ENCODE measurements around the gene CBX4.

CBX4 gene

DNA sequence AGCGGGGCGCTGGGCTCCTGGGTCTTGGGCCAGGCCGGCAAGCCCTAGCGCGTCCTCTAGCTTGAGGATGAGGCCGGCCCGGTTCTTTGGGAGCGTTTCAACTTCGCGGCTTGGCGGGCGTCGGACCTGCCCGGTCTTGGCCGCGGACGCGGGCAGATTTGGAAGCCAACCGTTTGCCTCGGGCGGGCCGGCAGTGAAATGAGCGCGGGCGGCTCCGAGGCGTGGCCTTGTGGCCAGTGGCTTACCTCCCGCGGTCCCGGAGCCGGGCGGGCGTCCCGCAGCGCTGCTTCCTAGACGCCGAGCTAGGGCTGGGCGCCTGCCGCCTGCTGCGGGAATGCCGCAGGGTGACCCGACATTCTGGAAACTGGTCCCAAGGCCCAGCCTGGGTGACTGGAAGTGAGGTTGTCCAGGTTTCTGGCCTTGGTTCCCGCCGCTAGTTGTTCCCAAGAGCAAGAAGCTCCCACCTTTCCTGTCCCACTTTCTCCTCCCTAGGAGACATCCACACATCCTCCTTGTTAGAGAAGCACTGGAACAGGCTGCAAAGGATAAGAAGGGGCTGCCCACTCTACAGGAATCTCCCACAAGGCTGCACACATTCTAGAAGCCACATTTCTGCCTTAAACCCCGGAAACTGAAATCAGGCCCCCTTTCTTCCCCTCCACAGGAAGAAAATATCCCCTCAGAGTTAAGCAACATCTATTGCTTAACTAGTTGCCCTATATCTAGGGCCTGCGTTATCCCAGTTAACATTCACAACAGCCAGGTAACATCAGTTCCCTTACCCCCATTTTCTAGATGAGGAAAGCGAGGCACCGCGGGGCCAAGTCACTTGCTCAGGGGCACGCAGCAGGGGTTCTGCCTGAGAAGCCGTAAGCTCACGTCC lies 37.8 kb downstream of the CBX4 start (continued):
- TF ChIP-seq ATF2 (tag by site-specific recombination; IDR thresholded peaks at IDR 0.05; ENCODE audit: low read depth) (no peak), ZNF639 (tag by site-specific recombination; IDR thresholded peaks at IDR 0.05) (no peak), ZNF571 (tag by site-specific recombination; IDR thresholded peaks at IDR 0.05) (no peak), SALL2 (tag by site-specific recombination; IDR thresholded peaks at IDR 0.05; ENCODE audit: borderline replicate concordance) (no peak), KLF9 (tag by site-specific recombination; IDR thresholded peaks at IDR 0.05; ENCODE audit: low read depth) (peak; percentile 27; the same call in 1 of the 2 replicates), ZNF548 (tag by site-specific recombination; IDR thresholded peaks at IDR 0.05) (no peak), ZNF266 (tag by site-specific recombination; IDR thresholded peaks at IDR 0.05; ENCODE audit: low read depth) (no peak), ZFP37 (tag by site-specific recombination; IDR thresholded peaks at IDR 0.05) (no peak; the same call in none of the 2 replicates), ZNF544 (tag by site-specific recombination; IDR thresholded peaks at IDR 0.05) (no peak), ZNF10 (tag by site-specific recombination; IDR thresholded peaks at IDR 0.05) (no peak), ZNF155 (tag by site-specific recombination; IDR thresholded peaks at IDR 0.05) (no peak), AEBP2 (tag by site-specific recombination; IDR thresholded peaks at IDR 0.05; ENCODE audit: borderline replicate concordance) (no peak), SP7 (tag by site-specific recombination; IDR thresholded peaks at IDR 0.05) (peak; percentile 69), ZEB2 (tag by site-specific recombination; IDR thresholded peaks at IDR 0.05) (peak; percentile 51; the same call in 1 of the 2 replicates), ELK4 (IDR thresholded peaks at IDR 0.05; ENCODE audit: borderline replicate concordance, low read depth, low read length) (no peak), TCF7L2 (IDR thresholded peaks at IDR 0.05; ENCODE audit: borderline replicate concordance, low read depth, low read length) (no peak), ZNF510 (tag by site-specific recombination; IDR thresholded peaks at IDR 0.05; ENCODE audit: insufficient replicate concordance) (no peak)

- peak overlapping the region; percentile 32 for H3K4me3 ChIP-seq (ENCODE audit: low read depth, low read length)
- peaks cover 21% of the 10 kb centered on the region for H3K4me1 ChIP-seq (ENCODE audit: control insufficient read depth, insufficient read depth, low read length)
- POLR2A ChIA-PET = interaction anchor here (1.3 to 2.0 kb wide), 4 partner anchors 11 to 301 kb away, joined by 3 to 20 read pairs (median 6); partner anchors contain the start of genes CBX4 and GAA
- TF ChIP-seq BCL11A (tag by site-specific recombination; IDR thresholded peaks at IDR 0.05; ENCODE audit: low read depth) (peak; percentile 22; the same call in 1 of the 2 replicates), ZNF433 (tag by site-specific recombination; IDR thresholded peaks at IDR 0.05; ENCODE audit: low read depth) (no peak), ZNF629 (tag by site-specific recombination; IDR thresholded peaks at IDR 0.05) (peak; percentile 44; the same call in 1 of the 2 replicates), ZNF843 (tag by site-specific recombination; IDR thresholded peaks at IDR 0.05) (peak; percentile 29; the same call in 1 of the 2 replicates), ZNF571 (tag by site-specific recombination; IDR thresholded peaks at IDR 0.05) (no peak), PBX3 (CRISPR knock-in tag; IDR thresholded peaks at IDR 0.05) (no peak; the same call in 1 of the 2 replicates), SP7 (tag by site-specific recombination; IDR thresholded peaks at IDR 0.05) (no peak; the same call in 1 of the 2 replicates), YY1 (tag by site-specific recombination; IDR thresholded peaks at IDR 0.05) (no peak), ZNF514 (tag by site-specific recombination; IDR thresholded peaks at IDR 0.05) (no peak), ZFP41 (tag by site-specific recombination; IDR thresholded peaks at IDR 0.05; ENCODE audit: borderline replicate concordance) (no peak)
These were observed 38.7 kb downstream of the CBX4 start for GRCh38 chr17:79800325-79801155.

More at GRCh38 chr17:79800325-79801155, 38.7 kb downstream of the CBX4 start:
- CTCF ChIA-PET = interaction anchor here (0.5 to 2.6 kb wide), 6 partner anchors 8 to 565 kb away, joined by 4 to 9 read pairs (median 4); no protein-coding TSS in a partner anchor
- peaks cover 0 to 4% of the 10 kb centered on the region in 2 experiments; a peak in 1 of 3 replicates for H3K36me3 ChIP-seq (ENCODE audit: control insufficient read depth in 2 of 2, insufficient read depth in 1 of 2, low read length in 2 of 2)
- H3K27ac ChIP-seq (ENCODE audit: extremely low read depth, low read depth, low read length) = peak overlapping the region; percentile 85
- H3K9me3 ChIP-seq (ENCODE audit: control insufficient read depth, insufficient read depth, low read depth, low read length) = no peaks in the 10 kb centered on the region
